Measurements from ENCODE around the gene LLGL2.
A peak's percentile ranks its signal among the peaks of the same experiment; 100 is the strongest.

Gene LLGL2

GRCh38 chr17:75503976-75504346 is 21.5 kb upstream of the LLGL2 start:
- Histone ChIP-seq H3K9ac (ENCODE audit: low read length) (no peak overlapping the region), H3K9me3 (ENCODE audit: insufficient read depth, low read length) (no peaks in the 10 kb centered on the region), H3K27ac (ENCODE audit: low read length) (no peak overlapping the region), H3K79me2 (ENCODE audit: low read length) (no peaks in the 10 kb centered on the region), H4K20me1 (ENCODE audit: insufficient read depth, low read length) (peaks cover 2% of the 10 kb centered on the region; the same call in 1 of the 2 replicates), H3K4me1 (ENCODE audit: low read length) (no peaks in the 10 kb centered on the region), H3K36me3 (replicated peaks; ENCODE audit: low read depth, low read length) (no peaks in the 10 kb centered on the region), H2AFZ (ENCODE audit: low read depth, low read length) (no peak overlapping the region), H3K4me2 (ENCODE audit: low read length) (no peak overlapping the region), H3K27me3 (ENCODE audit: low read depth, low read length) (no peaks in the 10 kb centered on the region), H3K4me3 (ENCODE audit: low read length) (no peak overlapping the region)
- no peak for TF ChIP-seq EZH2phosphoT487 (IDR thresholded peaks at IDR 0.05; ENCODE audit: low read depth)
- TF ChIP-seq CTCF (IDR thresholded peaks at IDR 0.05; ENCODE audit: low read depth, low read length), result no peak

- Histone ChIP-seq H4K20me1 (ENCODE audit: insufficient read depth, low read length) (peaks cover 2% of the 10 kb centered on the region; the same call in 1 of the 2 replicates), H3K4me3 (ENCODE audit: low read length) (no peak overlapping the region), H3K79me2 (ENCODE audit: low read length) (no peaks in the 10 kb centered on the region), H3K27me3 (ENCODE audit: low read depth, low read length) (no peaks in the 10 kb centered on the region), H3K4me2 (ENCODE audit: low read length) (no peak overlapping the region), H2AFZ (ENCODE audit: low read depth, low read length) (no peak overlapping the region), H3K36me3 (replicated peaks; ENCODE audit: low read depth, low read length) (no peaks in the 10 kb centered on the region), H3K9ac (ENCODE audit: low read length) (no peak overlapping the region), H3K4me1 (ENCODE audit: low read length) (no peaks in the 10 kb centered on the region), H3K9me3 (ENCODE audit: insufficient read depth, low read length) (no peaks in the 10 kb centered on the region), H3K27ac (ENCODE audit: low read length) (no peak overlapping the region)
- no peak for TF ChIP-seq EZH2phosphoT487 (IDR thresholded peaks at IDR 0.05; ENCODE audit: low read depth)
- peak; percentile 61 for TF ChIP-seq CTCF (IDR thresholded peaks at IDR 0.05; ENCODE audit: low read depth, low read length)
Measured at GRCh38 chr17:75504347-75505151, 20.9 kb upstream of the LLGL2 start.

DNA sequence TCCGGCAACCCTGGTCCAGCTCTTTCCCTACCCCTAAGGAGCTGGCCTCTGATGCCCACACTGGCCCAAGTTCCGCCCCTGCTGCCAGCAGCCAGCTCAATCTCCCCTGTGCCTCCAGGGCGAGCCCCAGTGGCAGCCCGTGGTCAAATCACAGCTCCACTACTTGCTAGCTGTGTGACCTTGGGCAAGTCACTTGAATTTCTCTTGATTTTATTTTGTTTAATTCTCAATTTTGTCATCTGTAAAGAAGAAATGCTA is 20.4 kb upstream of the LLGL2 start:
- Histone ChIP-seq H3K4me2 (ENCODE audit: low read length) (no peak overlapping the region), H2AFZ (ENCODE audit: low read depth, low read length) (no peak overlapping the region), H3K36me3 (replicated peaks; ENCODE audit: low read depth, low read length) (no peaks in the 10 kb centered on the region), H3K4me1 (ENCODE audit: low read length) (no peaks in the 10 kb centered on the region), H3K9ac (ENCODE audit: low read length) (no peak overlapping the region), H4K20me1 (ENCODE audit: insufficient read depth, low read length) (peaks cover 2% of the 10 kb centered on the region; the same call in 1 of the 2 replicates), H3K79me2 (ENCODE audit: low read length) (no peaks in the 10 kb centered on the region), H3K4me3 (ENCODE audit: low read length) (no peak overlapping the region), H3K27me3 (ENCODE audit: low read depth, low read length) (no peaks in the 10 kb centered on the region), H3K27ac (ENCODE audit: low read length) (no peak overlapping the region), H3K9me3 (ENCODE audit: insufficient read depth, low read length) (no peaks in the 10 kb centered on the region)
- TF ChIP-seq EZH2phosphoT487 (IDR thresholded peaks at IDR 0.05; ENCODE audit: low read depth) (no peak), CTCF (IDR thresholded peaks at IDR 0.05; ENCODE audit: low read depth, low read length) (no peak)

- no peak overlapping the region for H3K27ac ChIP-seq (ENCODE audit: low read length)
- no peak for TF ChIP-seq CTCF (IDR thresholded peaks at IDR 0.05; ENCODE audit: low read depth, low read length)
- no peak for TF ChIP-seq EZH2phosphoT487 (IDR thresholded peaks at IDR 0.05; ENCODE audit: low read depth)
- H2AFZ ChIP-seq (ENCODE audit: low read depth, low read length), result no peak overlapping the region
- no peaks in the 10 kb centered on the region for H3K79me2 ChIP-seq (ENCODE audit: low read length)
- no peaks in the 10 kb centered on the region for H3K27me3 ChIP-seq (ENCODE audit: low read depth, low read length)
- H3K4me3 ChIP-seq (ENCODE audit: low read length), result no peak overlapping the region
- H3K4me1 ChIP-seq (ENCODE audit: low read length), result no peaks in the 10 kb centered on the region
- H3K4me2 ChIP-seq (ENCODE audit: low read length), result no peak overlapping the region
- H3K9ac ChIP-seq (ENCODE audit: low read length), result no peak overlapping the region
- H3K9me3 ChIP-seq (ENCODE audit: insufficient read depth, low read length), result no peaks in the 10 kb centered on the region
- H4K20me1 ChIP-seq (ENCODE audit: insufficient read depth, low read length), result peaks cover 2% of the 10 kb centered on the region; the same call in 1 of the 2 replicates
- H3K36me3 ChIP-seq (replicated peaks; ENCODE audit: low read depth, low read length), result no peaks in the 10 kb centered on the region
Measured at GRCh38 chr17:75505640-75506039, 19.9 kb upstream of the LLGL2 start.

All from OCI-LY3 (cell line).